Iris pigment epithelial cell (primary cell): ENCODE data around the gene AK6.
"Not testable (repeated sequence)": the region's sequence is repeated elsewhere in the genome, so short reads cannot be mapped to it uniquely, and the experiment has no call there.

Source experiments
- DNase-seq: peaks from one replicate; pipeline ENCODE4 v3.0.0-alpha.2; 2011; ENCODE audit warnings: low read depth

The AK6 gene

DNA sequence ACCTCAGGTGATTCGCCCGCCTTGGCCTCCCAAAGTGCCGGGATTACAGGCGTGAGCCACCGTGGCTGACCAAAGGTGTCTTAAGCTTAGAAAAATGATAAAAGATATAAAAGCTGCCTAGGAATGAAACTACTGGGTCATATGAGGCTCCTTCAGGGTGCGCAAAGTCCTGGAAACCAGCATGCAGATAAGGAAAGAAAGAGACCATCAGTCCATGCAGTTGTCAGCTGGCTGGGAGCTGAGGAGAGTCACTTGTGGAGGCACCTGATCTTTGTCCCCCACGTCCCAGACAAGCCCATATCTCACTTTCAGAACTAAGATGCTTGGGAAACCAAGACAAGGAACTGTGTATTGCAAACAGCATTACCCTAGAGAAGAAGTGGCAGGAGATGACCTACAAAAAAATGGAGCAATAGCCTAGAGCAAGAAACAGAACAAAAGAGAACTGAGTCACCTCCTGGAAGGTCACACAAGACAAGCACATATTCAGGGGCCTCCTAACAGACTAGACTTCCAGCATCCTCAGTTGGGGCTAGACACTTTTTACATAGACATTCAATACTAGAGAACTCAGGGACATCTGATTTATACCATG is 33.9 kb downstream of the AK6 start:
- DNase-seq, result no peak

DNA sequence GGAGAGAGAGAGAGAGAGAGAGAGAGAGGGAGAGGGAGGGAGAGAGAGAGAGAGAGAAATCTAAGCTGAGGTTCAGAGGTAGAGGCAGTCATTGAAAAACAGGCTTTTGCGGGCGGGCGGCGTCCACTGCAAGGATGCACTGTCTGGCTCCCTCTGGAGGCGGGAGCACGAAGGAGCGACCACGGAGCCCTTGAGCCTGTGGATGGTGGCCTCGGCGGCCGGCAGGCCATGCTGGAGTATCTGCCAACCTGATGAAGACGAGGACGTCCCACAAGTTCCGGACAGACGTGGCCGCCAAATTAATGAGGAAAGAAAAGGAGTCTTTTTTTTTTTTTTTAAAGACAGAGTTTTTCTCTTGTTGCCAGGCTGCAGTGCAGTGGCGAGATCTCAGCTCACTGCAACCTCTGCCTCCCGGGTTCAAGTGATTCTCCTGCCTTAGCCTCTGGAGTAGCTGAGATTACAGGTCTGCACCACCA is 34.5 kb downstream of the AK6 start:
- DNase-seq, result peak; percentile 84

DNA sequence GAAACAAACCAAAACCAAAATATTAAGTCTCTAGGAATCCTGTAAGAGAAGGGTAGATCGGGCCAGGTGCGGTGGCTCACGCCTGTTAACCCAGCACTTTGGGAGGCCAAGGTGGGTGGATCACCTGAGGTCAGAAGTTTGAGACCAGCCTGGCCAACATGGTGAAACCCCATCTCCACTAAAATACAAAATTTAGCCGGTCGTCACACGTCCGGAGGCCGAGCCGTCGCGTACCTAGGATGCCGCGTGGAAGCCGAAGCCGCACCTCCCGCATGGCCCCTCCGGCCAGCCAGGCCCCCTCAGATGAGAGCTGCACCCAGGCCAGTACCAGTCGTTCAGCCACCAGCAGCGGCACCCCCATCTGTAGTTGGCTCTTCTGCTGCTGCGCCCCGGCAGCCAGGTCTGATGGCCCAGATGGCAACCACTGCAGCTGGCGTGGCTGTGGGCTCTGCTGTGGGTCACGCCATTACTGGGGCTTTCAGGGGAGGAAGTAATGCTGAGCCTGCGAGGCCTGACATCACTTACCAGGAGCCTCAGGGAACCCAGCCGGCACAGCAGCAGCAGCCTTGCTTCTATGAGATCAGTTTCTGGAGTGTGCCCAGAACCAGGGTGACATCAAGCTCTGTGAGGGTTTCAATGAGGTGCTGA is 35.5 kb downstream of the AK6 start:
- DNase-seq, result not testable (repeated sequence)

DNA sequence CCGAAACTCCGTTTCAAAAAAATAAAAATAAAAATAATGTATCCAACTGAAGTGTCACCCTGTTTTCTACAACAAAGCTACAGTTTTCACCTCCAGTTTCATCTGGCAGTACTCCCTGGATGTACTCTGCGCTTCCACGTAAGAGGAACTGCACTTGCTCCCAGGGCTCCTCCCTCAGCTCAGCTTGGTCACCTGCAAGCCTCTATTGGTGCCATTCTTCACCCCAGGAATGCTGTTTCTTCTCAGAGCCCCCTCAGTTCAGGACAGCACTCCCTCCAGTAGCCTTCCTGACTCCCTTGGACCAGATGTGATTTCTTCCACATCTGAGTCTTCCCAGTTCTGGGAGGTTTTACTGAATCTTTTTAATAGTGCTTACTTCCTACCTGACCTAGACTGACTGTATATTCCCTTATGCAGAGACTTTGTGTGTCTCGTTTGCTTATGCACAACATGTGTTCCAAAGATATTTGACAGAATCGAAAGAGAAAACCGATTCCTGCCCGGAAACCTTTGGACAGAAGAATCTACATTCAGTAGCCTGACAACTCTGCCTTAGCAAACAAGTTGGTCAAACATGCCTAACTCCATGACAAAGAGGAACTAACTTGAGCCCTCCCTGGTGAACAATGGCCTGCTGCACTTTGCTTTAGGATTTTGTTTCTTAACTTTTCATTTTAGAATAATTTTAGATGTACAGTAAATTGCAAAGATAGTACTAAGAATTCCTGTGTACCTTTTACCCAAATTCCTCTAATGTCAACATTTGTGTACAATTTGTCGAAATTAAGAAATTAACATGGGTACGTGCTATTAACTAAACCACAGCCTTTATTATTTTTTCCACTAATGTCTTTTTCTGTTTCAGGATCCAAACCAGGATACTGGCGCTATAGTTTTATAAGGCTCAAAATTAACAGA is 37.5 kb downstream of the AK6 start:
- no peak for DNase-seq

DNA sequence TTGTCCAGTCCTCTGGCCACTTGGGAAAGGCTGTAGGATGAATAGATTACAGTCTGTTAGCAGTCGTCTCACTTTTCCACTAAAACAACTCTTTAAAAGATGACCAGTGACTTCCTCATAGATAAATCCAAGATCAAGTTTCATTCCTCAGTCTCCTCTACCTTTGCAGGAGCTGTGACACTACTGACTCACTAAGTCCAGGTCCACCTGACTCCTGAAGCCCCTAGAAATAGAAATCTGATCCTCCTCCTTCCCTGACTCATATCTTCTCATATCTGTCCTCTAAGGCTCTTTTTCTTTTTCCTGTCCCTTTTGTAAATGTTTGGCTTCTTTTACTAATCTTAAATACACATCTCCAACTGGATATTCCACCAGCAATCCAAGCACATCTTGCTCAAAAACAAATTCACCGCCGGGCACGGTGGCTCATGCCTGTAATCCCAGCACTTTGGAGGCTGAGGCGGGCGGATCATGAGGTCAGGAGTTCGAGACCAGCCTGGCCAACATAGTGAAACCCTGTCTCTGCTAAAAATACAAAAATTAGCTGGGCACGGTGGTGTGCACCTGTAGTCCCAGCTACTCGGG is 39.3 kb downstream of the AK6 start:
- DNase-seq, result no peak

DNA sequence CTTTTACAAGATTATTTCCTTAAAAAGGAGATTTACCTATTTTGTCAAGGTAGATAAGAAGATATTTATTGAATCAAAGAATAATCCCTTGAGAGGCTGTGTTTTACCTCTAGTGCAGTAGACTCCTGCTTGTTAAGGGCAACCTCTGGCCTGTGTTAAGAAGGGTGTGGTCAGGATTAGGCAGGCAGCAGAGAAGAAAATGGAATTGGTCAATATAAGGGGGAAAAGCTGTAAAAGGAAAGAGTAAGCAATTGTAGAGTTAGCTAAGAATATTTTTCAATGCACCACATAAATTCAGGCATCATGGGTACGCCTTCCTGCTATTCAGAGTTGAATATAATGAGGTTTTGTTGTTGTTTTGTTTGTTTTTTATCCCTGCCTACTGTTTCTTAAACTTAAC is 43.0 kb downstream of the AK6 start:
- DNase-seq, result no peak

DNA sequence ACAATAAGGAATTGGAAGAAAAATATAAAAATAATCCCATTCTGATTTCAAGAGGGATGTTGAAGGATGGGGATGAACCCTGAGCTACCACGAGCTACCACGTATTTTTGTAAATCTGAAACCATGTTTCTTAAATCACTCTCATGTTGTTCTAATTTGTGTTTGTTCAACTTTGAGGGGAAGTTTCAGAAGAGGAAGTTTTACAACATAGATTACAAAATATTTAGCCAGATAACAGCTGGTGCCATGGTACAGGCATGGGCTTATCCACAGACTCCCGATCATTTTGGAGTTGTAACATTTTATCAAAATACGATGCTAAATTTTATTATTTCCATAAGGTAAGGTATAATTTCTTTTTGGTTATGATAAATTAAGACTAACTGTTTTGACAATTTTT is 51.9 kb downstream of the AK6 start:
- DNase-seq, result no peak

DNA sequence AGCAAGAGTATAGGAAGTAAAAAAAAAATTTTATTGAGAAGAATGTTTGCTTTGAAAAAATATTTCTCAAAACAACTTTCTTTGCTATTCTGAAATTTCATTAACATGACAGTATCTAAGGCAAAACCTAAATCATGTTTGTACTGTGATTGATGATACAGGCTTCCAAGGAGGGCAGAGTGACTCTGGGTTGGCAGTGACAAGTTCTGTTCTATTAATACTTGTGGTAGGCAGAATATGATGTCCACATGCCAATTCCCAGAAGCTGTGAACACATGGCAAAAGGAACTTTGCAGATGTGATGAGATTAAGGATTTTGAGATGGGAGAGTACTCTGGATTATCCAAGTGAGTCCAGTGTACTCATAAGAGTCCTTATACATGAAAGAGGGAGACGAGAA is 53.3 kb downstream of the AK6 start:
- no peak for DNase-seq

DNA sequence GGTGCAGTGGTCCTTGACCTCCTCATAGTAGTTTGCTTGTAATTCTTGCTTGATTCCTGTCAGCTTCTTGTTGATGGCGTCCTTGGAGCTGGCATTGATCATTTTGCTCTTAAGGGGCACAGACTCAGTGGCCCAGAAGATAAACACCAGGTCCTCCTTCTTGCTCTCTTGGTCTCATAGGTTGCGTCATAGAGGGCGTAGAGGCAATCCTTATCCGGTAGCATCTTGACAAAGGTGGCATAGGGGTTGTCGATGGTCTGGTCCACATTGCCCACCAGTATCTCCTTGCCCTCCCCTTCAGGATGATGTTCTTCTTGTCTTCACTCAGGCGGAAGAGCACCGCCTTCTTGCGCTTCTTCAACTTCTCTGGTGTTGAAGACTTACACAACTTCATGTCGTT is 55.9 kb downstream of the AK6 start:
- no peak for DNase-seq

DNA sequence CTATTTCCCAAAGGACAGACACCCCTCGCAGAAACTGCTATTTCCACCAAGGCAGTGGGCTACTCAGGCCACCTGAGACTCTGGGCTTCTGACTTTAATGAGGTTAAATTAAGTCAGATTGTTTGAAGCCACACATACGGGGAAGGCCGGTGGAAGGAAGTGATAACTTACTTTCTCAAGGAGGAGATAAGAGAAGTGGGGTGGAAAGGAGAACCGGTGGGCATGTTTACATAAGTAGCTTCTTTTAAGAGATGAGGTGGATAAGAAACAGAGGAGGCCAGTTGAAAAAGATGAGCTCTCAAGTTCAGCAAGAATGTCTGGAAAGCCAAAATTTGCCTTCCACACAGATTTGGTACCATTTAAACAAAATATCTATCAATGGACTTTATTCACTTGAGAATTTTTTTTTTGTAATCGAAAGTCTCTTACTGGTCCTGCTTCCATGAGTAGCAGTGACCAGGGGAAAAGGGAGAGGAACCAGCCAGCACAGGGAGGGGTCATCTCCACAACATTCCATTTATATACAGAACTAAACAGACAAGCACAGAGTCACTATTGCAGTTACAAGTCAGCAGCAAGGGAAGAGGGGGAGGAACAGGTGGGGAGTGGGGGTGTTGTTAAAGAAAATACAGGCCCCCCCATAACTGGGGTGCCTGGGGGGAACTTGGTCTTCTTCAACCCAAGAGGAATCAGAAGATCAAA is 56.7 kb downstream of the AK6 start:
- DNase-seq, result no peak

DNA sequence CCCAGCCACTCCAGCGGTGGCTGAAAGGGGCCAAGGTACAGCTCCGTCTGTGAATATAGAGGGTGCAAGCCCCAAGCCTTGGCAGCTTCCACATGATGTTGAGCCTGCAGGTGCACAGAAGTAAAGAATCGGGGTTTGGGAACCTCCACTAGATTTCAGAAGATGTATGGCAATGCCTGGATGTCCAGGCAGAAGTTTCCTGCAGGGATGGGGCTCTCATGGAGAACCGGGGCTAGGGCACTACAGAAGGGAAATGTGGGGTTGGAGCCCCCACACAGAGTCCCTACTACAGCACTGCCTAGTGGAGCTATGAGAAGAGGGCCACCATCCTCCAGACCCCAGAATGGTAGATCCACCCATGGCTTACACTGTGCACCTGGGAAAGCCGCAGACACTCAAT is 59.9 kb downstream of the AK6 start:
- no peak for DNase-seq

DNA sequence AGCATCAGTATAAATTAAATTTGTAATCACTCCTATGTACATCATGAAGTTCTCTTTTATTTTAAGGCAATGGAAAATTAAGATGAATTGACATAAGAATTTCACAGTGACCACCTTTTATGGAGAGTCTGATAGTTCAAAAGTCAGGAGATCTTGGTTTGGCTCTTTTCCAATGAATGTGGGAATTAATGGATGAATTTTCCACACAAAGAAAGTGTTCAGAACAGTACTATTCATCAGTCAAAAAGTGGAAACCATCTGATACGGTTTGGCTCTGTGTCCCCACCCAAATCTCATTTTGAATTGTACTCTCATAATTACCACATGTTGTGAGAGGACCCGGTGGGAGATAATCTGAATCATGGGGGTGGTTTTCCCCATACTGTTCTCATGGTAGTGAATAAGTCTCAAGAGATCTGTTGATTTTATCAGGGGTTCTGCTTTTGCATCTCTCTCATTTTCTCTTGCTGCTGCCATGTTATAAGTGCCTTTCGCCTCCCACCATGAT is 61.2 kb downstream of the AK6 start:
- DNase-seq, result no peak

DNA sequence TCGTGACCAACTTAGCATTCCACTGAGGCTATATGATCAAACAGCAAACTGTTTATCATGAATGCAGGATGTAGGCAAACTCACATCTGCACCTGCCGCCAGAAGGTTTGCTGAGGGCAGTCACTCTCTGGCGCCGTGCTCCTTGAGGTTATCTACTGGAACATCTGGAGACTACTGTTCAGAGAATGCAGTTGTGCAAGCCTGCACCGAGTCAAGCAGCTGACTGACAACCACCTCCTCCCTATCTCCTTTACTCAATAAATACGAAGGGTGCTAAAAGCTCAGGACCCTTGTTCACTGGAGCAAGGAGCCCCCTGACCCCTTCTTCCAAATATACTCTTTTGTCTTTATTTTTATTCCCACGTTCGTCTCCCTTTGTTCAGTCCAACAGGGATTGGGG is 63.8 kb downstream of the AK6 start:
- no peak for DNase-seq
